ENCODE data around the gene GRB10.
A peak's percentile ranks its signal among the peaks of the same experiment; 100 is the strongest.

GRB10 gene

GRCh38 chr7:50812094-50812493 is 29.4 kb upstream of the GRB10 start:
- H3K36me3 Mint-ChIP-seq, result no peaks in the 10 kb centered on the region
- H3K27me3 Mint-ChIP-seq, result peaks cover 2% of the 10 kb centered on the region
- H3K4me1 Mint-ChIP-seq, result no peaks in the 10 kb centered on the region
- no peak overlapping the region for H3K4me3 Mint-ChIP-seq
- no peak overlapping the region for H3K27ac Mint-ChIP-seq
- peaks cover 6% of the 10 kb centered on the region for H3K9me3 Mint-ChIP-seq

GRCh38 chr7:50808282-50808888 is 25.7 kb upstream of the GRB10 start:
- H3K36me3 Mint-ChIP-seq, result no peaks in the 10 kb centered on the region
- no peaks in the 10 kb centered on the region for H3K27me3 Mint-ChIP-seq
- H3K4me3 Mint-ChIP-seq, result no peak overlapping the region
- H3K27ac Mint-ChIP-seq, result no peak overlapping the region
- no peaks in the 10 kb centered on the region for H3K4me1 Mint-ChIP-seq
- H3K9me3 Mint-ChIP-seq, result no peaks in the 10 kb centered on the region

- no peaks in the 10 kb centered on the region for H3K9me3 Mint-ChIP-seq
- no peaks in the 10 kb centered on the region for H3K4me1 Mint-ChIP-seq
- no peaks in the 10 kb centered on the region for H3K27me3 Mint-ChIP-seq
- H3K36me3 Mint-ChIP-seq, result no peaks in the 10 kb centered on the region
- no peak overlapping the region for H3K27ac Mint-ChIP-seq
- no peak overlapping the region for H3K4me3 Mint-ChIP-seq
These were observed 24.5 kb upstream of the GRB10 start for GRCh38 chr7:50807026-50807730.

GRCh38 chr7:50806143-50806542 is 23.4 kb upstream of the GRB10 start:
- Mint-ChIP-seq H3K27me3 (no peaks in the 10 kb centered on the region), H3K36me3 (no peaks in the 10 kb centered on the region), H3K4me3 (no peak overlapping the region), H3K27ac (no peak overlapping the region), H3K9me3 (no peaks in the 10 kb centered on the region), H3K4me1 (no peaks in the 10 kb centered on the region)

GRCh38 chr7:50805447-50806125 is 22.9 kb upstream of the GRB10 start:
- Mint-ChIP-seq H3K4me1 (no peaks in the 10 kb centered on the region), H3K36me3 (no peaks in the 10 kb centered on the region), H3K9me3 (no peaks in the 10 kb centered on the region), H3K27ac (no peak overlapping the region), H3K4me3 (no peak overlapping the region), H3K27me3 (no peaks in the 10 kb centered on the region)

GRCh38 chr7:50803359-50804337 is 21.0 kb upstream of the GRB10 start:
- Mint-ChIP-seq H3K4me1 (no peaks in the 10 kb centered on the region), H3K27me3 (peaks cover 1% of the 10 kb centered on the region), H3K27ac (no peak overlapping the region), H3K4me3 (no peak overlapping the region), H3K36me3 (no peaks in the 10 kb centered on the region), H3K9me3 (peaks cover 1% of the 10 kb centered on the region)

GRCh38 chr7:50801907-50802306 is 19.2 kb upstream of the GRB10 start:
- H3K27me3 Mint-ChIP-seq, result peaks cover 5% of the 10 kb centered on the region
- H3K4me3 Mint-ChIP-seq, result no peak overlapping the region
- no peaks in the 10 kb centered on the region for H3K4me1 Mint-ChIP-seq
- peaks cover 10% of the 10 kb centered on the region for H3K9me3 Mint-ChIP-seq
- H3K27ac Mint-ChIP-seq, result no peak overlapping the region
- no peaks in the 10 kb centered on the region for H3K36me3 Mint-ChIP-seq

- Mint-ChIP-seq H3K27ac (no peak overlapping the region), H3K9me3 (peaks cover 10% of the 10 kb centered on the region), H3K36me3 (no peaks in the 10 kb centered on the region), H3K4me1 (no peaks in the 10 kb centered on the region), H3K4me3 (no peak overlapping the region), H3K27me3 (peaks cover 7% of the 10 kb centered on the region)
These were observed 17.2 kb upstream of the GRB10 start for GRCh38 chr7:50799873-50800272.

- H3K4me3 Mint-ChIP-seq, result no peak overlapping the region
- peaks cover 10% of the 10 kb centered on the region for H3K9me3 Mint-ChIP-seq
These were observed 15.4 kb upstream of the GRB10 start for GRCh38 chr7:50798126-50798525.

GRCh38 chr7:50795831-50796230 is 13.1 kb upstream of the GRB10 start:
- Mint-ChIP-seq H3K27me3 (peaks cover 13% of the 10 kb centered on the region), H3K9me3 (peaks cover 10% of the 10 kb centered on the region)

More at GRCh38 chr7:50798126-50798525, 15.4 kb upstream of the GRB10 start:
- no peaks in the 10 kb centered on the region for H3K36me3 Mint-ChIP-seq
- H3K4me1 Mint-ChIP-seq, result no peaks in the 10 kb centered on the region
- no peak overlapping the region for H3K27ac Mint-ChIP-seq
- peaks cover 10% of the 10 kb centered on the region for H3K27me3 Mint-ChIP-seq

GRCh38 chr7:50795253-50795652 is 12.6 kb upstream of the GRB10 start:
- Mint-ChIP-seq H3K27me3 (peaks cover 13% of the 10 kb centered on the region), H3K9me3 (peaks cover 10% of the 10 kb centered on the region), H3K4me1 (peaks cover 14% of the 10 kb centered on the region), H3K36me3 (no peaks in the 10 kb centered on the region), H3K27ac (no peak overlapping the region), H3K4me3 (no peak overlapping the region)

More at GRCh38 chr7:50795831-50796230, 13.1 kb upstream of the GRB10 start:
- Mint-ChIP-seq H3K36me3 (no peaks in the 10 kb centered on the region), H3K4me3 (no peak overlapping the region), H3K27ac (no peak overlapping the region), H3K4me1 (peaks cover 9% of the 10 kb centered on the region)

GRCh38 chr7:50793947-50794570 is 11.4 kb upstream of the GRB10 start:
- Mint-ChIP-seq H3K27me3 (peaks cover 16% of the 10 kb centered on the region), H3K9me3 (peaks cover 10% of the 10 kb centered on the region), H3K4me1 (peaks cover 14% of the 10 kb centered on the region), H3K27ac (no peak overlapping the region), H3K4me3 (peak overlapping the region; percentile 61), H3K36me3 (no peaks in the 10 kb centered on the region)

GRCh38 chr7:50793120-50793946 is 10.6 kb upstream of the GRB10 start:
- Mint-ChIP-seq H3K27me3 (peaks cover 15% of the 10 kb centered on the region), H3K9me3 (peaks cover 6% of the 10 kb centered on the region), H3K4me1 (peaks cover 14% of the 10 kb centered on the region), H3K4me3 (peak overlapping the region; percentile 61), H3K36me3 (no peaks in the 10 kb centered on the region), H3K27ac (no peak overlapping the region)

Data from activated naive CD4-positive, alpha-beta T cell treated with anti-CD3 and anti-CD28 coated beads, Interleukin-2, amount 50 U/mL, for 24 hours (primary cell).